HepG2 (cell line): ENCODE data around the gene BTBD6.

Source experiments
- HDAC6 ChIP-seq: fragments of 200-600 bp; sonication (generic); IDR thresholded peaks from 2 replicates; pipeline ENCODE4 v1.7.0; 2017; ENCODE audit warnings: mild to moderate bottlenecking, antibody characterized with exemption, low read length, low read depth
- IRF2 ChIP-seq: IDR thresholded peaks from 2 replicates; pipeline ENCODE4 v1.6.1; 2018; ENCODE audit warnings: missing genetic modification reagents, missing compliant biosample characterization
- MTA1 ChIP-seq: sonication (generic); formaldehyde crosslinking; IDR thresholded peaks from 2 replicates; pipeline ENCODE4 v1.4.0; 2020; ENCODE audit warnings: missing genetic modification reagents, mild to moderate bottlenecking, borderline replicate concordance
- NR2C2 ChIP-seq: sonication (generic); formaldehyde crosslinking; IDR thresholded peaks from 2 replicates; pipeline ENCODE4 v1.4.0; 2020; ENCODE audit warnings: missing genetic modification reagents, mild to moderate bottlenecking, moderate library complexity, borderline replicate concordance
- POLR2A ChIP-seq, 2 experiments: IDR thresholded peaks; 2 replicates each; pipeline ENCODE4 v1.6.1; 2011; ENCODE audit warnings: low read depth in 2 of 2, low read length in 2 of 2, mild to moderate bottlenecking in 1 of 2, moderate library complexity in 1 of 2; ENCODE audit not compliant: insufficient read depth in 1 of 2
- RFX5 ChIP-seq: IDR thresholded peaks from 2 replicates; pipeline ENCODE4 v1.6.1; 2011; ENCODE audit warnings: low read depth, low read length, improper control_type of control experiment
- SP2 ChIP-seq: sonication (generic); formaldehyde crosslinking; IDR thresholded peaks from 2 replicates; pipeline ENCODE4 v1.5.1; 2020; ENCODE audit warnings: mild to moderate bottlenecking, missing genetic modification reagents
- WIZ ChIP-seq: sonication (generic); formaldehyde crosslinking; IDR thresholded peaks from 2 replicates; pipeline ENCODE4 v1.5.1; 2020; ENCODE audit warnings: mild to moderate bottlenecking, missing genetic modification reagents
- ZNF20 ChIP-seq: sonication (generic); formaldehyde crosslinking; IDR thresholded peaks from 2 replicates; pipeline ENCODE4 v1.4.0; 2020; ENCODE audit warnings: mild to moderate bottlenecking, moderate library complexity, missing genetic modification reagents
- ZNF335 ChIP-seq: sonication (generic); formaldehyde crosslinking; IDR thresholded peaks from 2 replicates; pipeline ENCODE4 v1.4.0; 2020; ENCODE audit warnings: missing genetic modification reagents
- TF ChIP-seq, protein P1 (sequence below): sonication (generic); formaldehyde crosslinking; IDR thresholded peaks from 2 replicates; pipeline ENCODE4 v1.8.1; 2023; ENCODE audit warnings: mild to moderate bottlenecking, moderate library complexity, missing genetic modification reagents
- TF ChIP-seq, protein P2 (sequence below): sonication (generic); formaldehyde crosslinking; IDR thresholded peaks from 2 replicates; pipeline ENCODE4 v1.8.1; 2023; ENCODE audit warnings: missing genetic modification reagents, mild to moderate bottlenecking, borderline replicate concordance
- TF ChIP-seq, protein P3 (sequence below): sonication (generic); formaldehyde crosslinking; IDR thresholded peaks from 2 replicates; pipeline ENCODE4 v1.8.1; 2023; ENCODE audit warnings: mild to moderate bottlenecking, missing genetic modification reagents, borderline replicate concordance

DNA sequence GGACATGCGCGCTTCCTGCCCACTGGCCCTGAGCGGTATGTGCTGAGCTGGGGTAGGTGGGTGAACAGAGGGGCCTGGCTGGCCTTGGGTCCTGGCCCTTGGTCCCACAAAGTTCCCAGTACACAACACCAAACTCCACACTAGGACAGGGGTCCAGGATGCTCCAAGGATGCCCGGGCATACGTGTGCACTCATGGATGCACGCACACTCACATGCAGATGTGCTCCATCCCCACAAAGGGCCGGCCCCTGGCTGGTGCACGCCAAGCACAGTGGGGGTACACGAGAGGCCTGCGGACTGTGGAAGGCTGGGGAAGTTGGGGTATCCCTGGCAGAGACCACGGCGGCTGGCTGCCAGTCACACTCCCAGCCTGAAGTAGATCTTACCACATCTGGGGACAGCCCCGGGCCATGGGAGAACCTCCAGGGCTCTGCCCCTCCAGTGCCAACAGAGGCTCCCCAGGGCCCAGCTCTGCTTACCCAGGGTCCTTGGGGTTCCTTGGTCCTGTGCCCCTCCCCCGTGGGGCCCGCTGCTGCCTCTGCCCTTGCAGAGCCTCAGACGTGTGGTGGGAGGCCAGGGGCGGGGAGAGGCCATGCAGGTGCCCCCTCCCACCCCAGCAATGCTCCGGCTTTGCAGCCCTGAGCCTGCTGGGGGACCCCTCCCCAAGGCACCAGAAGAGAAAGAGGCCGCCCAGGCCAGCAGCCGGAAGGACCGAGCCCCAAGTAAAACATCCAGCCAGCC lies 43.2 kb upstream of the BTBD6 start:
- TF ChIP-seq, protein P1, sequence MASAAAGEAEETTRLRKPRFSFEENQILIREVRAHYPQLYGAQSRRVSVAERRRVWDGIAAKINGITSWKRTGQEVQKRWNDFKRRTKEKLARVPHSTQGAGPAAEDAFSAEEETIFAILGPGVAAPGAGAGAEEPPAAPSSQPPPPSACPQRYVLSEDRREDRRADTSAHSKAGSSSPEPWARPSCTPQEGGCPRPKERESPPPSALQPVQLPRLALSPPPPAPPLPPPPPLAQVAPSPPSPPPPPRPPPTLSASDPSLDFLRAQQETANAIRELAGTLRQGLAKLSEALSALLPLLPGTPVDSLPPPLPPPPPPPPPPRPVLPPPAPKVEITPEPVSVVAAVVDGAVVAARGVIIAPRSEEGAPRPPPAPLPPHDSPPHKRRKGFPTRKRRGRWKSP (CRISPR knock-in tag), result no peak
- TF ChIP-seq MTA1 (CRISPR knock-in tag) (no peak), NR2C2 (CRISPR knock-in tag) (no peak), HDAC6 (no peak), ZNF20 (no peak), ZNF335 (no peak), IRF2 (no peak), SP2 (CRISPR knock-in tag) (no peak), RFX5 (no peak), WIZ (CRISPR knock-in tag) (no peak), POLR2A (IDR thresholded peaks at IDR 0.05; ENCODE audit: insufficient read depth in 1 of 2, low read depth in 2 of 2, low read length in 2 of 2) (no peak)
- TF ChIP-seq, protein P2, sequence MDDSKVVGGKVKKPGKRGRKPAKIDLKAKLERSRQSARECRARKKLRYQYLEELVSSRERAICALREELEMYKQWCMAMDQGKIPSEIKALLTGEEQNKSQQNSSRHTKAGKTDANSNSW (CRISPR knock-in tag), result no peak
- TF ChIP-seq, protein P3, sequence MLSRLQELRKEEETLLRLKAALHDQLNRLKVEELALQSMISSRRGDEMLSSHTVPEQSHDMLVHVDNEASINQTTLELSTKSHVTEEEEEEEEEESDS, result no peak
